DMS53 (cell line): ENCODE data around the gene RAB35.

ENCODE experiments used
- DNase-seq: peaks from one replicate; lab custom pipeline; 2025; lab: John Stamatoyannopoulos, UW

RAB35 gene

GRCh38 chr12:120103371-120103770, 13.2 kb downstream of the RAB35 start:
- DNase-seq = no peak

GRCh38 chr12:120103044-120103338, 13.6 kb downstream of the RAB35 start:
- DNase-seq = no peak

GRCh38 chr12:120102189-120103043, 14.1 kb downstream of the RAB35 start:
- no peak for DNase-seq

GRCh38 chr12:120101617-120102016, 14.9 kb downstream of the RAB35 start:
- DNase-seq = no peak

GRCh38 chr12:120101182-120101581, 15.4 kb downstream of the RAB35 start:
- no peak for DNase-seq

- no peak for DNase-seq
Observed at GRCh38 chr12:120100630-120101029, 15.9 kb downstream of the RAB35 start.

GRCh38 chr12:120099738-120100137, 16.8 kb downstream of the RAB35 start:
- no peak for DNase-seq

- DNase-seq = no peak
Observed at GRCh38 chr12:120098756-120099470, 17.6 kb downstream of the RAB35 start.

- DNase-seq = no peak
Observed at GRCh38 chr12:120096671-120097202, 19.8 kb downstream of the RAB35 start.

GRCh38 chr12:120095736-120096135, 20.8 kb downstream of the RAB35 start:
- no peak for DNase-seq

GRCh38 chr12:120095331-120095730, 21.2 kb downstream of the RAB35 start:
- DNase-seq = no peak

GRCh38 chr12:120094485-120094884, 22.1 kb downstream of the RAB35 start:
- no peak for DNase-seq

- peak; percentile 30 for DNase-seq
Observed at GRCh38 chr12:120093592-120094355, 22.8 kb downstream of the RAB35 start.

GRCh38 chr12:120093336-120093591, 23.3 kb downstream of the RAB35 start:
- no peak for DNase-seq

- DNase-seq = no peak
Observed at GRCh38 chr12:120092551-120093335, 23.8 kb downstream of the RAB35 start.

GRCh38 chr12:120091371-120092090, 25.0 kb downstream of the RAB35 start:
- no peak for DNase-seq

GRCh38 chr12:120090626-120091295, 25.8 kb downstream of the RAB35 start:
- DNase-seq = no peak

- no peak for DNase-seq
Observed at GRCh38 chr12:120090206-120090605, 26.3 kb downstream of the RAB35 start.

- no peak for DNase-seq
Observed at GRCh38 chr12:120089796-120090195, 26.8 kb downstream of the RAB35 start.

GRCh38 chr12:120089105-120089504, 27.4 kb downstream of the RAB35 start:
- DNase-seq = no peak
